T47D (cell line): Measurements from ENCODE around the gene SENP5.
"Not testable (repeated sequence)": the region's sequence is repeated elsewhere in the genome, so short reads cannot be mapped to it uniquely, and the experiment has no call there.

Experiments
- DNase-seq, 2 experiments: peaks; one replicate each; pipeline versions ENCODE4 v3.0.0 to v3.0.0-alpha.2; 2011 to 2012; ENCODE audit warnings: low read depth in 1 of 2, low spot score in 1 of 2
- JUND ChIP-seq: IDR thresholded peaks from 2 replicates; pipeline ENCODE4 v1.6.1; 2012; ENCODE audit warnings: low read depth
- in situ Hi-C: cut with HindIII; loops from 2 replicates; pipeline ENCODE4 v1.10.0; 2016; ENCODE audit warnings: low sequenced_read_pairs, low pct_unique_long_range_greater_than_20kb

Gene SENP5

GRCh38 chr3:196849180-196849741 is 18.5 kb upstream of the SENP5 start:
- TF ChIP-seq JUND: no peak
- no peak for DNase-seq
- in situ Hi-C loops: no loop called here

- peak in 1 of 2 experiments; percentile 34 for DNase-seq
Measured at GRCh38 chr3:196863000-196863399, 4.7 kb upstream of the SENP5 start.

DNA sequence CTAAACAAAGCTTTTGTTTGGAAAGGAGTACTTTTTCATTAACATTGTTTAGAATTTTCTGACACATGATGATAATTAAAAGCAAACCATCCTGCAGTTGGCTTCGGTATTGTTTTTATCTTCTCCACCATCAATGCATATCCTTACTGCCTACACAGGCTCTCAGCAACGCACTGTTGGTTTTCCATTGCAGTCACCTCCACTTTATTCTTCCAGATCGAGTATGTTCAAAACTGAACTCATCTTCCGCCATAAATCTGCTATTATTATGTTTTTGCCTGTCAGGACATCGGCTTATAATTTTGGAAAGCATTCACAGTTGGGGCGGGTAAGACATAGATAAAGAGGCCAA is 589 bp upstream of the SENP5 start:
- TF ChIP-seq JUND: no peak
- peak in 1 of 2 experiments; percentile 30 for DNase-seq
- in situ Hi-C loops: no loop called here

More at GRCh38 chr3:196863000-196863399, 4.7 kb upstream of the SENP5 start:
- in situ Hi-C loops: not testable (repeated sequence)

GRCh38 chr3:196868297-196868661 is 559 bp downstream of the SENP5 start:
- no peak for TF ChIP-seq JUND
- in situ Hi-C loops: no loop called here
- DNase-seq: peak in 1 of 2 experiments; percentile 48

- in situ Hi-C loops: no loop called here
- no peak for DNase-seq
- no peak for TF ChIP-seq JUND
Measured at GRCh38 chr3:196872316-196872715, 4.6 kb downstream of the SENP5 start.

DNA sequence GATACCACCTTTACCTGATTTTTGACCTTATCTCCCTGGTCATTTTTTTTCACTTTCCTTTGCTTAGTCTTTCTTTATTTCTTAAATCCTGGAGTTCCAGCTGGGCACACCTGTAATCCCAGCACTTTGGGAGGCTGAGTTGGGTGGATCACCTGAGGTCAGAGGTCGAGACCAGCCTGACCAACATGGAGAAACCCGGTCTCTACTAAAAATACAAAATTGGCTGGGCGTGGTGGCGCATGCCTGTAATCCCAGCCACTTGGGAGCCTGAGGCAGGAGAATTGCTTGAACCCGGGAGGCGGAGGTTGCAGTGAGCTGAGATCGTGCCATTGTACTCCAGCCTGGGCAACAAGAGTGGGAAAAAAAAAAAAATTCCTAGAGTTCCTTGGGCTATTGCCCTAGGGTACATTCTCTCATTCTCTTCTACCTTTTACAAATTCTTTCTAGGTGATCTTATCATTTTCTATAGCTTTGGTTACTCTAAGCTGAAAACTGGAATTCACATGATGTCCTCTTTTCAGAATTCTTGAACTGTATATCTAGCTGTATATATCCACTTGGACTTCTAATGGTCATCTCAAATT is 6.9 kb downstream of the SENP5 start:
- DNase-seq: peak in 1 of 2 experiments; percentile 71
- in situ Hi-C loops: not testable (repeated sequence)

- TF ChIP-seq JUND: no peak
- DNase-seq: no peak
- in situ Hi-C loops: no loop called here
Measured at GRCh38 chr3:196875258-196875657, 7.5 kb downstream of the SENP5 start.

DNA sequence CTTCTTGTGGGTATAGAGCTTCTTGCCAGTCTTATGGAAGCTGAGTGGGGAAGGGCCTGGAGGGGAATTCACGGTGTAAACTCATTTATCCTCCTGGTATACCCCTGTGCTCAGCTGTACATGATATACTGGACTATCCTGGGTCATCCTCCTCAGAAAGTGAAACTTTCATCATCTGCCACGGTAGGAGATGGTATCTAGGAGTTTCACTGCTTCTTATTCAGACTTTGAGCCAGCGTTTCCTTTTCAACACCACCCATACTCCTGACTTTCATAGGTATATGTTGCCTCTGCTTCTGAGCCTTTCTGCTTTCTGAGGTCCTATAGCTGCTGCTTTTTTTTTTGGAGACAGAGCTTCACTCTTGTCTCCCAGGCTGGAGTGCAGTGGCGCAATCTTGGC is 15.6 kb downstream of the SENP5 start:
- no peak for DNase-seq
- in situ Hi-C loops: no loop called here
- TF ChIP-seq JUND: no peak

DNA sequence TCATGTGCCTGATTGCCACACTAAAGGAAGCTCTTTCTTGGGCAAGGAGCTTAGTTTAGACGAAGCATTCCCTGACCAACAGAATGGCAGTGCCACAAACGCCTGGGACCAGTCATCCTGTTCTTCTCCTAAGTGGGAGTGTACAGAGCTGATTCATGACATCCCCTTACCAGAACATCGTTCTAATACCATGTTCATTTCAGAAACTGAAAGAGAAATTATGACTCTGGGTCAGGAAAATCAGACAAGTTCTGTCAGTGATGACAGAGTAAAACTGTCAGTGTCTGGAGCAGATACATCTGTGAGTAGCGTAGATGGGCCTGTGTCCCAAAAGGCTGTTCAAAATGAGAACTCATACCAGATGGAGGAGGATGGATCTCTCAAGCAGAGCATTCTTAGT is 18.4 kb downstream of the SENP5 start:
- in situ Hi-C loops: no loop called here

GRCh38 chr3:196889844-196890708 is 22.4 kb downstream of the SENP5 start:
- no peak for TF ChIP-seq JUND
- DNase-seq: no peak
- in situ Hi-C loops: no loop called here

More for the DNA sequence above, 18.4 kb downstream of the SENP5 start:
- DNase-seq: no peak
- no peak for TF ChIP-seq JUND

- in situ Hi-C loops: no loop called here
- DNase-seq: no peak
- TF ChIP-seq JUND: no peak
Measured at GRCh38 chr3:196894557-196895295, 27.0 kb downstream of the SENP5 start.

DNA sequence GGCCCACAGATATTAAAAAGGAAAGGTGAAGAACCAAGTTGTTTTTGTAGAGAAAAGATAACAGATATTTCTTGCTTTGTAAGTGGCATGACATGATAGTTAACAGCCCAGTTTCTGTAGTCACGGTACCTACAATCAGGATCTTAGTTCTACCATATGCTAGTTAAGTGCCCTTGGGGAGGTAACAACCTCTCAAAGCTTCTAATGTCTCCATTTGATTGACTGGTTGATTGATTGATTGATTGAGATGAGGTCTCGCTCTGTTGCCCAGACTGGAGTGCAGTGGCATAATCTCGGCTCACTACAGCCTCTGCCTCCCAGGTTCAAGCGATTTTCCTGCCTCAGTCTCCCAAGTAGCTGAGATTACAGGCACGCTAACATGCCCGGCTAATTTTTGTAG is 28.5 kb downstream of the SENP5 start:
- in situ Hi-C loops: no loop called here
- DNase-seq: no peak
- TF ChIP-seq JUND: no peak

DNA sequence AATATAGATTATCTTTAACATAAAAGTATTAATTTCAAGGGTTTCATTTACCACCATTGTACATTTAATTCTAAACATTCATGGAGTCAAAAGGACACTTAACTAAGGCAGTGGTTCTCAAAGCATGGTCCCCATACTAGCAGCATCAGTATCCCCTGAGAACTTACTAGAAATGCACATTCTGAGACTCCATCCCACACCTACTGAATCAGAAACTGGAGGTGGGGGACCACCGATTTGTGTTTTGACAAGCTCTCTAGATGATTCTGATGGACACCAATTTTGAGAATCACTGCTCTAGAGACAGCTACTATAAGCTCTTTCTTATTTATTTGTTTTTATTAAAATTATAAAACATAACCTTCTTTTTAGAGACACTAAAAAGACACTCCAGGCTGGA is 34.0 kb downstream of the SENP5 start:
- TF ChIP-seq JUND: no peak
- no peak for DNase-seq
- in situ Hi-C loops: no loop called here
